Panc1 (cell line): ENCODE results near the gene SHOX.

ENCODE experiments used
- CTCF ChIP-seq: fragments of 450-650 bp; IDR thresholded peaks from 2 replicates; pipeline ENCODE4 v1.5.1; 2017; ENCODE audit warnings: mild to moderate bottlenecking
- POLR2AphosphoS5 ChIP-seq: IDR thresholded peaks from 2 replicates; pipeline ENCODE4 v1.6.1; 2012; ENCODE audit warnings: mild to moderate bottlenecking, low read depth, low read length, moderate library complexity
- REST ChIP-seq, 2 experiments: IDR thresholded peaks; 2 replicates each; pipeline ENCODE4 v1.6.1; 2011 to 2012; ENCODE audit warnings: low read depth in 2 of 2, control low read depth in 1 of 2, low read length in 1 of 2, mild to moderate bottlenecking in 1 of 2, moderate library complexity in 1 of 2; ENCODE audit not compliant: insufficient read depth in 1 of 2
- SIN3A ChIP-seq: IDR thresholded peaks from 2 replicates; pipeline ENCODE4 v1.6.1; 2012; ENCODE audit warnings: low read depth, mild to moderate bottlenecking, low read length, moderate library complexity, borderline replicate concordance; ENCODE audit not compliant: insufficient read depth
- TCF7L2 ChIP-seq: IDR thresholded peaks from 2 replicates; pipeline ENCODE4 v1.6.1; 2011; ENCODE audit warnings: mild to moderate bottlenecking, low read depth, low read length, inconsistent platforms

GRCh38 chrX:698206-698605 is 67.6 kb downstream of the SHOX start:
- no peak for TF ChIP-seq CTCF
- no peak for TF ChIP-seq POLR2AphosphoS5
- TF ChIP-seq REST (IDR thresholded peaks at IDR 0.05; ENCODE audit: insufficient read depth in 1 of 2, low read depth in 2 of 2, low read length in 1 of 2): no peak
- TF ChIP-seq SIN3A: no peak
- no peak for TF ChIP-seq TCF7L2
